ENCODE data around the gene KIAA2012.
A peak's percentile ranks its signal among the peaks of the same experiment; 100 is the strongest.
"Not testable (repeated sequence)": the region's sequence is repeated elsewhere in the genome, so short reads cannot be mapped to it uniquely, and the experiment has no call there.

KIAA2012 gene

DNA sequence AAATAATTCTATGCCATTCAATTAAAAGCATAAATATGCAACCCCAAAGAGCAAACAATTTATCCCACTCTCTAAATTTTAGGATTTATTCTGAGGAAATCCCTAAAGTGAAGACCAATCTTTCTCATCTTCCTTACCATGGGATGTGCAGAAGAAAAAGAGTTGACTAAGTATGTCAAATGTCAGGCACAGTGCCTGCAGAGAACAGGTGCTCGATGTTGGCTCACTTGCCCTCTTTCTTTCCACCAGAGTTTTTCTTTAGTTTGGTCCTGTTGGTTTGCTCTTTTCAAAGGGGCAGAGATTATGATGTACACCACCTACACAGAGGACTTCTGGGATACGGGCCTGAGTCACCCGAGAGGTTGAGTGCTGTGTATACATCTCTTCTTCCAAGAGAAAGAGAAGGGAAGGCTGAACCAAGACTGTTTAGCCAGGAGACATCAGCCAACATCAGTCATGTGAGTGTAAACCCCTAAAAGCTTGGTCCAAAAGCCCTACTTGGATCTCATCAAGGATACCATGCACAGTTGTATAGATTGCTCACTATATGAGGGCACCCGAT is 113.7 kb downstream of the KIAA2012 start:
- DNase-seq (ENCODE audit: extremely low read depth in 1 of 2, low read depth in 1 of 2): no peak

DNA sequence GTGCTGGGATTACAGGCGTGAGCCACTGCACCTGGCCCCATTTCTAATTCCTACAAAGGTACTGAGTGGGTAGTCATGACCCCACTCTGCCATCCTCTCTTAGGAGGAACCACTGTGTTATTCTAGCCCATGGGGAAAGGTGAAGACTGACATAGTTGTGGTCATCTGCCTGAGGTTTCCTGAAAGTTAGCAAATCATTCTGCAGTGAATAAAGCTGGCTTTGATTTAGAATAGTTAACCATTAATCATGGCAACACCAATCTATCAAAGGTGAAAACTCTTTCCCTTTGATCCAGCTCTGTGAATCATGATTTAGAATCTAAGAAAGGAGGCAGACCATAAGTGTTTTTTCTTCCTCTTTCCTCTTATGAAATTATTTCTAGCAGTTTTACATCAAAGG is 114.5 kb downstream of the KIAA2012 start:
- DNase-seq (ENCODE audit: extremely low read depth in 1 of 2, low read depth in 1 of 2): no peak

DNA sequence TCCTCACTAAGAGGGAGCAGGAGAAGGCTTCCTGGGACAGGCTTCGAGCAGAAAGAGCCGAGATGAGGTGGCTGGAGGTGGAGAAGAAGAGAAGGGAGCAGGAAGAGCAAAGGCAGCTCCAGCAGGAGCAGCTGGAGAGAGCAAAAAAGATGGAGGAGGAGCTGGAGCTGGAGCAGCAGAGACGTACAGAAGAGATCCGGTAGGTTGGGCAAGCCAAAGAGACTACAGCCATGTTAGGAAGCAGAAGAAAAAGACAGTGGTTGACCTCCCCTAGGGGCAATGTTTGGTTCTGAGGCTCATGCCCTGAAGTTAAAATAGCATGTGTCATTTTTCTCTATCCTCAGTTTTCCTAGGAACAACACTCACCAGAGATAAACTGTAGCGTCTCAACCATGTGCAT is 120.2 kb downstream of the KIAA2012 start:
- no peak for DNase-seq (ENCODE audit: extremely low read depth in 1 of 2, low read depth in 1 of 2)

DNA sequence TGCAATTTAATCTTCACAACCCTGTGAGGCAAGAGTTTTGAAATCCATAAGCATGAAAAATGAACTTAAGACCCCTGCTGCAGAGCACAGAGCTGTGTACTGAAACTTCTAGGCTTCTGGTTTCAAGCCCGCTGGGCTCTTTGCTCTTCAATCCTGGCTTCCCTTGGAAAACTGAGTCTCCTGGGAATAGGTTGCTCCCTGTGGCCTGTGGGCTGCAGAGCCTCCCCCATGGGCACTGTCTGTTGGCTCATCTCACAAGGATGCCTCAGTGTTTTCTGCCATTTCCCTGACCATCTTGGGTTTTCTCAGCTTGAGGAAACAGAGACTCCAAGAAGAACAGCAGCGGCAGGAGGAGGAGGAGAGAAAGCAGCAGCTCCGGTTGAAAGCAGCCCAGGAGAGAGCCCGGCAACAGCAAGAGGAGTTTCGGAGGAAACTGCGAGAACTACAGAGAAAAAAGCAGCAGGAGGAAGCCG is 120.9 kb downstream of the KIAA2012 start:
- no peak for DNase-seq (ENCODE audit: extremely low read depth in 1 of 2, low read depth in 1 of 2)

DNA sequence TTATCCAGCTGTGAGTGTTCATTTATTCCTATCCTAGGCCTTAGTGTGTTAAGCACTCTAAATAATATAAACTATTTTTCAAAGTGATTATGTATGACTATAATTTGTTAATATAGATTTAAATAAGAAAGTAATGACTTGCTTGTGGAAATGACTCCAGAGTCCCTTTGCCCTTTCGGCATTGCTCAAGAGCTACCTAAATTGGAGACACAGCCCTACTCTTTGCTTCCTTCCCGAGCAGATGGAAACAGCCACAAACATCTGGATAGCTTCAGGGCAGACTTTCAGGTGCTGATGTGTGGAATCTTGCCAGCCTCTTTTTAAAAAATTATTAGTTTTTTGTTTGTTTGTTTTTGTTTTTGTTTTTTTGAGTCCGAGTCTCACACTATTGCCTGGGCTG is 121.4 kb downstream of the KIAA2012 start:
- no peak for DNase-seq (ENCODE audit: extremely low read depth in 1 of 2, low read depth in 1 of 2)

DNA sequence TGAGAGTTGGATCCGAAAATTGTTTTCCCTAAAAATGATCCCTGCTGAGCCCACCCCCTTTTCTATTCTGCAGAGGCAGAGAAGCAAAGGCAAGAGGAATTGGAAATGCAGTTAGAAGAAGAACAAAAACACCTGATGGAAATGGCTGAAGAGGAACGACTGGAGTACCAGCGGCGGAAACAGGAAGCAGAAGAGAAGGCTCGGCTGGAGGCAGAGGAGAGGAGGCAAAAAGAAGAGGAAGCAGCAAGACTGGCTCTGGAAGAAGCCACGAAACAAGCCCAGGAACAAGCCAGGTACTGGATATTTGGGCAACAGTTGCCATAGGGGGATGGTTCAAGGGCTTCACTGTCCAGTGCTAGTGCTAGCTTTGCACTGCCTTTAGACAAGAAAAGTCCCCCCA is 123.7 kb downstream of the KIAA2012 start:
- DNase-seq (ENCODE audit: extremely low read depth in 1 of 2, low read depth in 1 of 2): no peak

DNA sequence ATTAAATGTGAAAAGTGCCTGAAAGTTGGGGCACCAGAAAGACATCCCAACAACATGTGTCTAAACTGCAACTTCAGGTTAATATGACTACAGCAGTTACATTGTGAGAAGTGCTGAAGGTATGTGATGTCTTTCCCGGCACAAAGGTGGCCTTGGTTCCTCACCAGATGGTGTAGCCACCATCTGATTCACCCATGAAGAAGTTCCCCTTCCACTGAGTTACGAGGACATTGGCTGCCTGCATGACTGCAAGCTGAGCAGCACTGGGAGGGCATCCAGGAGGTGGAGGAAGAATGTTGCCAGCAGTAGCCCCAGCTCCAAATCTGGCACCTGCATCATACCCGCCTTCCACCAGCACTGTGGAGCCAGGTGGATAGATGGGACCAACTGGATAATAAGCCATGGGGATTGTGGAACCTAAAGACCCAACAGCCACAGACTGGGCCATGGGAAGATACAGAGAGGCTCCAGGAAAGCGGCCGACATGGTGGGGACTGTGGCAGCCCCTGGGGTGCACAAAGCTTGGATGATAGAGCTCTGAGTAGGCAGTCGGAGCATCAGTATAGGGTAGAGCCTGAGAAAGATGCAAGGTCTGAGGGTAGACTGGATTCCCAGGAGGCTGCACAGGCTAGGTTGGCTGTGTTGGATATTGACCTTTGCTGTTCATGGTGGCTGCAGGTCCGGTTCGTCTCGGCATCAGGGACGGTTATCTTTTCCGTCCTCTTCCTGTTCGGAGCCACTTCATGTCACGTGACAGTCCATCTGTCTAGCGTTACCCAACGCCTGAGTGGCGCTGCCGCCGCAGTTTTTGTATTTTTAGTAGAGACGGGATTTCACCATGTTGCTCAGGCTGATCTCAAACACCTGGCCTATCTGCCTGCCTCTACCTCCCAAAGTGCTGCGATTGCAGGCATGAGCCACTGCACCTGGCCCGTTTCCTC is 128.4 kb downstream of the KIAA2012 start:
- DNase-seq (ENCODE audit: extremely low read depth in 1 of 2, low read depth in 1 of 2): no peak

DNA sequence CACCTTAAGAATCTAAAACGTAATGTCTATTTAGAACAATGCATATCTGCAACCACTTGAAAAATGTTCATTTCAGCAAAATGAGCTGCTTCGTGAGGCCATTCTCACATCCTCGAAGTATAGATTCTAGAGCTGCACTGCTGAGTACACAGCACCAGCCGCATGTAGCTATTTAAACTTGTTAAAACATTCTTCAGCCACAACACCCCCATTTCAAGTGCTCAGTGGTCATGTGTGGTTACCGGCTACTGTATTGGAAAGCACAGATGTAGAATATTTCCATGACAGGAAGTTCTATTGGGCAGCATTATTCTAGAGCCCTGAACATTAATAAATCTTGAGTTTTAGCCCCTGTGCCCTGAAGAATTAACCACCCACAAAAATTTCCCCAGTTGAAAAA is 130.3 kb downstream of the KIAA2012 start:
- no peak for DNase-seq (ENCODE audit: extremely low read depth in 1 of 2, low read depth in 1 of 2)

DNA sequence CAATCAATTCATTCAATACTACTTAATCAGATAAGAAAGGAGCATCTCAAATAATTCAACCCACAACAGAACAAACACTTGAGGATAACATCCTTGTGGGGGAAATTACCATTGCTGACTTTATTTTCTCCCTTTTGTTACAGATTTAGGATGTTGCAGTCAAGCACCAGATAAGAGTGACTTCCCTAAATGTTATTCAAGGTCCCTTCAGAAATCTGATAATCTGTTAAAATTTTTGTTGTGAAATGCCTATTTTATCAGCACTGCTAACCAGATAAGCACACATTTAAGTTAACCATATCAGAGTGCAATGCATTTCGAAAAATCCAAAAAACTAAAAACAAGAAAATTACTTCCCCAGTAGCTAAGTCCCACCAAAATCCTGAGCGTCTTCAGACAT is 131.8 kb downstream of the KIAA2012 start:
- no peak for DNase-seq (ENCODE audit: extremely low read depth in 1 of 2, low read depth in 1 of 2)

DNA sequence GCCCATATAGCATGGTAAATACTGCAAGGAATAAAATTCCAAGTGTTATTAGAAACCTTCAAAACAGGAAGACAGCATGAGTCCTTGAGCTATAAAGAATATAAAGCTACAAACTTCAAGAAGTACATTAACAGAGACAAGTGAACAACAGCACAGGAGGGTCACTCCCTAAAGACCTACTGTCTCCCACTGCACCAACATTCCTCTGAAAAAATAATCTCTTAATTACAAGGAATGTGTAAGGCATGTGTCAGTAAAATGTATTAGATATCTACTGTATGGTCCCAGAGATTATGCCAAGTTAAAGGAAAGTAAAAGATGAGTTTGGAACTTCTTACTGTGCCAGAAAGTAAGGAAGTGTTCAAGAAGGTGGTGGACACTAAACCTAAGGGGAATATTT is 135.5 kb downstream of the KIAA2012 start:
- no peak for DNase-seq (ENCODE audit: extremely low read depth in 1 of 2, low read depth in 1 of 2)

DNA sequence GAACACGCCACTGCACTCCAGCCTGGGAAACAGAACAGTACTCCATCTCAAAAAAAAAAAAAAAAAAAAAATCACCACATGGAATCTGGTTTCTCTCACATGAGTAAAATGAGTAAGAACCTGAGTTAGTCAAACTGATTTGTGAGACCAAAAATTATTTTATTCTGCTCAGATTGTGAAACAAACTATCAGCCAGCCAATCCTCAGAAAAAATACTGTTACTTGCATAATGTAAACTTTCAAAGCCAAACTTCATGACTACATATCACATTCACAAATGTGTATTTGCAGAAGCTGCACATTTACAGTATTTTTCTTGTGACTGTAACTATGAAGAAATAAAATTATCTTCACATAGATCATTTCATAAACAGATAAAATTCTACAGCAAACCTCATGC is 142.1 kb downstream of the KIAA2012 start:
- DNase-seq (ENCODE audit: extremely low read depth in 1 of 2, low read depth in 1 of 2): no peak

DNA sequence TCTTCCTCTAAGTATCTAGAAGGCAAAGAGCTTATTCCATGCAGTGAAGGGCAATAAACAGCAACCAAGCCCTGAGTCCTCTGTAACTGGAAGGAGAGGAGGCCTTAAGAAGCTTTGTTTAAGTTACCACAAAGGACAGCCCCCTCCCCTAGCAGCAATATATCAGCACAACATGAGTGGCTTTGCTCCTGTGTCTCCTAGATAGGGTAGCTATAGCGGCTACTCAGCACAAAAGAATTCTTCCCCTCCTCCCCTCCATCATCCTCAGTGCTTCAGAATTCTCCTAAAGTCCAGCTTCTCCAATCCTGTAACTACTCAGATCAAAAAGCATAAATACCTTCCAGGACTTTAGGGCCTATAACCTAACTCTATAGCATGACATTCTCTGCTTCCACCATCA is 148.8 kb downstream of the KIAA2012 start:
- DNase-seq (ENCODE audit: extremely low read depth in 1 of 2, low read depth in 1 of 2): no peak

DNA sequence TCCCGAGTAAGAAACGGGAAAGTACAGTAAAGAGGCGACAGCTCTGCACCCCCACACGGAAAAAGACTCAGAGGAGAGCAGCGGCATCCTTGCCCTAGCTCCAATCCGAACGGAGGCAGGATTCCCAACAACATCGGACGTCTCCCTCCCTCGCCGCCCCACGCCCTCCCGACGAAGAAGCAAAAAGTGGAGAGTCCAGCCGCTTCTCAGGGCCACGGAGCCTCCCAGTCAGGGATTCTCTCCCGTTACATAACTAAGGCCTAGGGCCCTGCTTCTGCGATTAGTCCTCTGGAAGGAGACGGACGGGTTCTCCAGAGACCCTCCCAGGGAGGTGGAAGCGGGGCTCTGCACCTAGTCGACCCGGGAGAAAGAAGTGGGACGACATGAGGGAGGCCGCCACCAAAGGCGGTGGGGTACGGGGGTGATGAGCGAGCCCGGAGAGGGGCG is 164.8 kb downstream of the KIAA2012 start:
- DNase-seq (ENCODE audit: extremely low read depth in 1 of 2, low read depth in 1 of 2): no peak

DNA sequence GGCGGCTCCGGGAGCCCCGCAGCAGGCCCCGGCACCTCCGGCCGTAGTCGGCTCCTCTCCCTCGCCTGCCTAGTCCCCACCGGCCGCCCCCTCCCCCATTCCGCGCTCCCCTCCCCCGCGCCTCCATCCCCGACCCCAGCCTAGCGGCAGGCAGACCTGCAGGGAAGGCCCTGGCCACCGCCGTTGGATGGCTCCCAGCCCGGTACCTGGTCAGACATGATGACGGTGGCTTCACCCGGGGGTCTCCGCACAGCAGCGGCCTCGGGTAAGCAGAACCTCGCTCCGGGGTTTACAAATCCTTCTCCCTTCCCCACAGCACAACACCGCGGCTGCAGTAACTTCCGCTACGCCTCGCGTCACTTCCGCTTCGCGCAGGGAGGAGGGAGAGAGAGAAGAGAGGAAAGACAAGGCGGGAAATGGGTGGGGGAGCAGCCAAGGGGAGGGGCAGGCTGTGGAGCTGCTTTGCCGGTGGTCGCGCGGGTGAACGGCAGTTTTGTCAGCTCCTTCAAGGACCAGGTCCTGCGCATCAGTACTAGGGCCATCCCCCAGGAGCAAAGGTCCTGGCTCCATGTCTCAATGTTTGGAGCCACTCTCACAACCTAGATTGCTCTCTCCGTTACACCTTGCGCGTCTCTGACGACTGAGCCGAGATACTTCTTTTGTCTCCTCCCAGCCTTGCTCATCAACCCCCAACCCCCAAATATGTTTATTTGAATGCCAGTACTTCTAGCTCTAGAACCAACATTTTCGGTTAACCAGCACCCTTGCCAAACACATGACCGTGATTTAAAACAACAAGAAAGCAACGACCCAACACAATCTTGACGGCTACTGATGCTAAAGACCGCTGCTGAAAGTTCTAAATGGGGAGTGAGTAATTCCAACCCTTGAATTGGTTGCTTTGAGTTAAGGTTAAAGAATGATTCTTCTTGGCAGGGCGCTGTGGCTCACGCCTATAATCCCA is 165.5 kb downstream of the KIAA2012 start, which contains the start of gene SUMO1:
SUMO1 (minus strand) TSS at position 364 of the 964 bp plus-strand sequence; CDS start at position 218, 146 bp downstream.
- peak; percentile 70 to 84 for DNase-seq (ENCODE audit: extremely low read depth in 1 of 2, low read depth in 1 of 2)

DNA sequence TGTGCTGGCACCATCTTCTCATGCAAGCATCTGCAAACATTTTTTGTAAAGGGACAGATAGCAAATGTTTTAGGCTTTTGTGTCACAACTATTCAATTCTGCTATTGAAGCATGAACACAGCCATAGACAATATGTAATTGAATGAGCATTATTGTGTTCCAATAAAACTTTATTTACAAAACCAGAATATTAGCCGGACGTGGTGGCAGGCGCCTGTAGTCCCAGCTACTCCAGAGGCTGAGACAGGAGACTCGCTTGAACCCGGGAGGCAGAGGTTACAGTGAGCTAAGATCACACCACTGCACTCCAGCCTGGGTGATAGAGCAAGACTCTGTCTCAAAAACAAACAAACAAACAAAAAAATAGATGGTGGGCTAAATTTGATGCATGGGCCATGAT is 174.7 kb downstream of the KIAA2012 start:
- not testable (repeated sequence) for DNase-seq (ENCODE audit: extremely low read depth in 1 of 2, low read depth in 1 of 2)

DNA sequence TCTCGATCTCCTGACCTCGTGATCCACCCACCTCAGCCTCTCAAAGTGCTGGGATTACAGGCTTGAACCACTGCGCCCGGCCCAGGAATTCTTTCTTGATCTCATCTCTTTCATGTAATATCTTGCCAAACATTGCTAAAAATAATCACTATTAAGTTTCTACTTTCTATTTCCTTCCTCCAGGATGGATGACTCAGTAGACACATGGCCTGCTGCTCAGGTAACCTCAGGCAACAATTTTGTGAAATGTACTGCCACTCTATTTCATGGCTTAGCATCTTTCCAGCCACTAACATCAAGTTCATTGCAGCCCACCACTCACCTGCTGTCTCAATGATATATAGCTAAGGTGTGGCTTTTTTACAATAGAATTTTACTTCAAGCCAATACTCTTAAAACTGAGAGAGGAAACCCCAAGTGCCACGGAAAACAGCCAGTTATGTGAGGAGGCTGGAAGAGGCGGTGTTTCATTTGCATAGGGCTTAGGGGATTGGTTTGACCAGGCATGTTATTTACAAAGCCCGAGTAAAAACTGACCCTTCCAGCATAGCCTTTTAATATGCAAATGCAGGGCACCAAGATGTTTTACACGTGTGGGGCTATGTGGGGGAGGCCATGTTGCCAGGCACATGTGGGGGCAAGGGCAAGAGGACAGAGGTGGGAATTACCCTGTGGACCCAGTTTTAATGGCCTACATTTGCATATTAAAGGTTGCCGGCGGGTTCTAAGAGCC is 176.6 kb downstream of the KIAA2012 start:
- DNase-seq (ENCODE audit: extremely low read depth in 1 of 2, low read depth in 1 of 2): no peak

DNA sequence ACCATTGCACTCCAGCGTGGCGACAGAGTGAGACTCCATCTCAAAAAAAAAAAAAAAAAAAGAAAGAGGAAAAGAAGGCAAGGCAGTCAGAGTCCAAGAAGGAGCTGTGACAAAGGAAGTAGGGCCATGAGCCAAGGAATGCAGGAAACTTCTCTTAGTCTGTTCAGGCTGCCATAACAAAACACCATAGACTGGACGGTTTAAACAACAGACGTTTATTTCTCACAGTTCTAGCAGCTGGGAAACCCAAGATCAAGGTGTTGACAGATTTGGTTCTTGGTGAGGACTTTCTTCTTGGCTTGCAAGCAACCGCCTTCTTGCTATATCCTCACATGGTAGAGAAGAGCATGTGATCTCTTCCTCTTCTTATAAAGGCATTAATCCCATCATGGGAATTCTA is 178.4 kb downstream of the KIAA2012 start:
- DNase-seq (ENCODE audit: extremely low read depth in 1 of 2, low read depth in 1 of 2): no peak
